ENCODE data around the gene P3H1. TPM values are rescaled to one million over a fixed set of nuclear protein-coding genes. Genes with fewer than 3 reads are reported as not detected.
A peak's percentile ranks its signal among the peaks of the same experiment; 100 is the strongest.

P3H1 gene
- polyA plus RNA-seq, 3 donors = 67.2 to 78.4 (median 68.1) TPM

DNA sequence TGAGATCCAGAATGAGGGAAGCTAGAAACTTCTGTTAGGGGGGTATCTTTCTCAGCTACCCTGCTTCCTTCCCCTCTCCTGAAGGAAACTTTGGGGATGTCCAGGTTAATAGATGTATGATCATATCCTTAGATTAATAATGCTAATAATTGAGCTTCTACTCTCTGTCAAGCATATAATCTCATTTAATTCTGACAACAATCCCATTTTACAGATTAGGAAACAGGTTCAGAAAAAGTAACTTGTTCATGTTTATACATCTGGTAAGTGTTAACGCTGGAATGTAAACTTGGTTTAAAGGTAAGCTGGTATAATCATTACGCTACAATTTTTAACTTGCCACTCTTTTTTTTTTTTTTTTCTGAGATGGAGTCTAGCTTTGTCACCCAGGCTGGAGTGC, 16.3 kb upstream of the P3H1 start:
- no peak for DNase-seq (ENCODE audit: extremely low read depth in 1 of 11, low read depth in 9 of 11, low spot score in 4 of 11)

DNA sequence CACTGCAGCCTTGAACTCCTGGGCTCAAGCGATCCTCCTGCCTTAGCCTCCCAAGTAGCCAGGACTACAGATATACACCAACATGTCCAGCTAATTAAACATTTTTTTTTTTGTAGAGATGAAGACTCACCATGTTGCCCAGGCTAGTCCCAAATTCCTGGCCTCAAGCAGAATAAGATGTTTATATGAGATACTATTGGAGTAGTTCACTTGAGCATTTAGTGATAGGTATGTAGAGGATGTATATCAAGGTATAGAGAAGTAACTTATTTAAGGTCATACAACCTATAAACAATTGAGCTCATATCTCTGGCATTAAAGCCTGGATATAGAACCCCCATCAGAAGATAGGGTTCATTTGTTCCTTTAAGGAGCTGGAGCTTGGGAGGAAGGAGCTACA, 13.3 kb upstream of the P3H1 start:
- DNase-seq (ENCODE audit: extremely low read depth in 1 of 11, low read depth in 9 of 11, low spot score in 4 of 11) = no peak

DNA sequence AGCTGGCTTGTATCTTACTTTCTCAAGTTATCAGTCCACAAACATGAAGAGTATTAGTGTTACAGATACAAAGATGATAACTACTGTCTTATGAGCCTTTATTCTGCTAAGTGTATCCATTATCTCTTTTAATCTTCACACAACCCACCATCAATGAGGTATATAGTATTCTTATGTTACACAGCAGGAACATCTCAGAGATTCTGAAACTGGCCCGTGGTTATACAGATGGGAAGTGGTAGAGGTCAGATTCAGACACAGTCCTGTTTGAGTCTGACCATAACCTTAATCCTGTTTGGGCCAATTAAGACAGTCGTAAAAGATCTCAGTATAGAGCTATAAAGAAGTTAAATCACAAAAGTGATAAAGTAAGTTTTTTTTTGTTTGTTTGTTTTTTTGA, 12.9 kb upstream of the P3H1 start:
- no peak for DNase-seq (ENCODE audit: extremely low read depth in 1 of 11, low read depth in 9 of 11, low spot score in 4 of 11)

DNA sequence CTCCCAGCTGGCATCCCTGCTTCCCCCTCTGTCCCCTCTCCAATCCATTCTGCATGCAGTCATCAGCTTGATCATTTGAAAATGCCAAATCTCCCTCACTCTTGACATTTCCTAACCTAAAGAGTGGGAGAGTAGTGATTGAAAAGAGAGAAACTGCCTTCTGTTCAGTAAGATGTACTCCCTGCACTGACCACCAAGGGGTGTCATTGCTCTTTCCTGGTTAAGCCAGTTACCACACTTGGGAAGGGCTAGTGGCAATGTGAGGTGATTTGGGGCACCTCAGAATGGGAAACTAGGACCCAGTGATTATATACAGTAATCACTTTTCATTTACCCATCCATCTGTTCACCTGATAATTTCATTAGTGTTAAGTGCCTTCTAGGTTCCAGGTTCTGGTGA, 11.0 kb upstream of the P3H1 start:
- no peak for DNase-seq (ENCODE audit: extremely low read depth in 1 of 11, low read depth in 9 of 11, low spot score in 4 of 11)

GRCh38 chr1:42776502-42776901, 9.7 kb upstream of the P3H1 start:
- DNase-seq (ENCODE audit: extremely low read depth in 1 of 11, low read depth in 9 of 11, low spot score in 4 of 11) = no peak

DNA sequence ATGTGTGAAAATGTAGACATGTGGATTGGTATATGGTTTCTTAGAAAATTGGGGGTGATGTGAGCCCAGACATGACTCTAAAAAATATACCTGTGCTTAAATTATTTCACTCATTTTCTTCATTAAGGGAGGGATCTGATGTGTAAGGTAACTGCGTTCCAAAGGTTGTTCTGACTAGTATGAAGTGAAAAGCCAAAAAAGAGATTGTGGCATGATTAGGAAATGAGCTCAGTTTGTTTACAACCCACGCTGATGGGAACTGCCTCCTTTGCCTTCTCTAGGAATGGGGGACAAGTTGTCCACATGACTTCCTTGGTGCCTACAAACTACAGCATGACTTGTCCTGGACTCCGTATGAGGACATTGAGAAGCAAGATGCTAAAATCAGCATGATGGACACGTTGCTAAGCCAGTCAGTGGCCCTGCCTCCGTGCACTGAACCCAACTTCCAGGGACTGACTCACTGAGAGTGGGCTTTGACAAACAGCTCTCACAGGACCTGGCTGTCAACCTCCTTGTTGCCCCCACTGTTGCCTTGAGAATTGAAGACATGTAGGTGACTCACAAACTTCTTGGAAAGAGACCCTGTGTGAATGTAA, 8.2 kb upstream of the P3H1 start:
- DNase-seq (ENCODE audit: extremely low read depth in 1 of 11, low read depth in 9 of 11, low spot score in 4 of 11) = no peak

GRCh38 chr1:42773420-42773819, 6.6 kb upstream of the P3H1 start:
- DNase-seq (ENCODE audit: extremely low read depth in 1 of 11, low read depth in 9 of 11, low spot score in 4 of 11) = no peak

GRCh38 chr1:42769811-42770210, 3.0 kb upstream of the P3H1 start:
- DNase-seq (ENCODE audit: extremely low read depth in 1 of 11, low read depth in 9 of 11, low spot score in 4 of 11) = no peak

DNA sequence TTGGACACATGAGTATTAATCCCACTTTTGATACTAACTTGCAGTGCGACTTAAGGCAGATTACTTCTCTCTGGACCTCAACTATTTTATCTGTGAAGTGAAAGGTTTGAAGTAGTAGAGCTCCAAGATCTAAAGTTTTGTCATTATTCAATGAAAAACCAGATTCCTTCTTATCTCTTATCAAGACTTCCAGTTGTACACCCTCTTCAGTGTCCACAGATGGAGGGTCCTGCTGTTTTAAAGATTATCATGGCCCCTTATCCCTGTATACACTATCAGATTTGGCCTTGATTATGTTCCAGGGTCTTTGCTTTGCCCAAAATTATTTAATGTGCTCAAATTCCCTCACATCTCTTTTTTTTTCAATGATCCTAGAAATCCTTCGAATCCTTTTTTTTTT, 1.3 kb upstream of the P3H1 start:
- DNase-seq (ENCODE audit: extremely low read depth in 1 of 11, low read depth in 9 of 11, low spot score in 4 of 11) = no peak

- DNase-seq (ENCODE audit: extremely low read depth in 1 of 11, low read depth in 9 of 11, low spot score in 4 of 11) = no peak
These were observed 727 bp upstream of the P3H1 start for GRCh38 chr1:42767510-42768000.

DNA sequence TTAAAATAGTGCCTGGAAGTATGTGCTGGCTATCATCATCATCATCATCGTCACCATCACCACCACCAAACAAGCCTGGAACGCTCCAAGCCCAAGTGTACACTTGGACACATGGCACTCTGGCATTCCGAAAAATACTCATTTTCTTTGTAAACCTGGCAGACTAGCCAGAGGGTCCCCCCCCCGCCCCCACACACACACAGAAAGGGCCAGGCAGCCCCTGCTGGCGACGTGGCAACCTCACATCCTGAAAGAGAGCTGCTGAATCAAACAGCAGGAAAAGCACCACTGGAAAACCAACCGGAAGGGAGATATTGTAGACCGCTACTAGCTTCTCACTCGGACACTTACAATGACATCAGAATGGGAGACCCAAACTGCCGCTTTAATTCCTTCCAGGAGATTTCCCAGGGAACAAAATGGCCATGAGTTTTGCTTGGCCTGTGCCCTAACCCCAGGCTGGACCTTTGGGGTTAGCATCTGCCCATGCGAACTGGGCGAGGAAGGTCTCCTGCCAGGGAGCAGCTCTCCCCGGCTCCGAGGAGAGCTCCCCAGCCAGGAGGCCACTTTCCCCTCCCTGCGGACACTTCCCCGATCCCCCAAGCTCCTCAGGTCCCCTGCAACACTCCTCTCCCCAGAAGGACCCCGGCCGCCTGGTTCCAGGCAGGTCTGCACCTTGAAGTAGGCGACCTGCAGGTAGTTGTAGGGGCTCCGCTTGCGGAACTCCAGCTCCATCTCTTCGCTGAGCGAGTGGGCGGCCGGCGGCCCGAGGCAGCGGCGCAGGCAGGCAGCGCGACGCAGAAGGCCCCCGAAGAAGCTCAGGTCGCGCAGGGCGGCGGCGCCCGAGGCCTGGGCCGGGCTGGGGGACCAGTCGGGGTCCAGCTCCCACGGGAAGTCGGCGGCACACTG, 742 bp downstream of the P3H1 start:
- DNase-seq (ENCODE audit: extremely low read depth in 1 of 11, low read depth in 9 of 11, low spot score in 4 of 11) = peak in 6 of 11 donors; percentile 52 to 79 (median 68)

- no peak for DNase-seq (ENCODE audit: extremely low read depth in 1 of 11, low read depth in 9 of 11, low spot score in 4 of 11)
These were observed 1.6 kb downstream of the P3H1 start for GRCh38 chr1:42765269-42765668.

- no peak for DNase-seq (ENCODE audit: extremely low read depth in 1 of 11, low read depth in 9 of 11, low spot score in 4 of 11)
These were observed 4.6 kb downstream of the P3H1 start for GRCh38 chr1:42762269-42762668.

DNA sequence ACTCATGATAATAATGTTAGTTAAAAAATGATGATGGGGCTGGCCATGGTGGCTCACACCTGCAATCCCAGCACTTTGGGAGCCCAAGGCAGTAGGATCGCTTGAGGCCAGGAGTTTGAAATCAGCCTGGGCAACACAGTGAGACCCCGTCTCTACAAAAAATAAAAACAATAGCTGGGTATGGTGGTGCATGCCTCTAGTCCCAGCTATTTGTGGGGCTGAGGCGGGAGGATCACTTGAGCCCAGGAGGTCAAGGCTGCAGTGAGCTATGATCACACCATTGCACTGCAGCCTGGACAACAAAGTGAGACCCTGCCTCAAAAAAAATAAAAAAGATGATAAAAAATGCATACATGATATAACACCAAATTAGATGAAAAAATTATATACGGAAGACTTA, 5.3 kb downstream of the P3H1 start:
- DNase-seq (ENCODE audit: extremely low read depth in 1 of 11, low read depth in 9 of 11, low spot score in 4 of 11) = no peak

- no peak for DNase-seq (ENCODE audit: extremely low read depth in 1 of 11, low read depth in 9 of 11, low spot score in 4 of 11)
These were observed 7.7 kb downstream of the P3H1 start for GRCh38 chr1:42759114-42759513.

DNA sequence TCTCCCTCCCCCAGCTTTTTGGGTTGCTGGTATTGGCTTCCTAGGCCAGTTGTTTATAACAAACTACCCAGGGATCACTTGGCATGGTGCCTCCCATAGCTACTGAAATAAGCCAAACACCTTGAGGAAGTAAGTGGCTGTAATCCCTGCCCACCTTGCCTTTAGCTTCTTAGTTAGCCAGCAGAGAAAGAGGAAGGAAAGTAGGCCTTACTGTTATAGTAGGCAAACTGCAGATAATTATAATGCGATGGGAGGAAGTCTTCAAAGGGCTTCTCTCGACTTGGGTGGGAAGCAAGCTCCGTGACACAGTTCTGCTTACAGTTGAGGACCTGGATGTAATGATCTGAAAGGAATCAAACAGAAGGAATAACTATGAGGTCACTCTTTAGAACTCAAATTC, 8.2 kb downstream of the P3H1 start:
- DNase-seq (ENCODE audit: extremely low read depth in 1 of 11, low read depth in 9 of 11, low spot score in 4 of 11) = no peak

DNA sequence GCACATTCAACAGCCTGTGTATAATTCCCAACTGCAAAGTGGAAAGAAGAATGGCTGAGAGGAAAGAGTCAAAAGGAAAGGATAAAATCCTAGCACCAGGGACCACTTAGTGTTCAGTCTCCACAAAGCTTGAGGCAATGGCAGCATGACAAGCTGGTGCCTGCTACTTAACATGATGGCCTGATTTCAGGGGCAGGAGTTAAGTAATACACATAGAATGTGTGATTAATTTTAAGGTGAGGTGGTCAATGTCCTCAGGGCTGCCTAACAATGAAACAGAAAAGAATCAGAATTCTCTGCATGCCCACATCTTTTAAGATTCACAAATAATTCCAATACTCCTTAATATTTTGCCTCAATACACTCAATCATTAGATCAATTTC, 8.9 kb downstream of the P3H1 start:
- DNase-seq (ENCODE audit: extremely low read depth in 1 of 11, low read depth in 9 of 11, low spot score in 4 of 11) = no peak

GRCh38 chr1:42756956-42757891, 9.6 kb downstream of the P3H1 start:
- peak in 1 of 11 donors; percentile 57 for DNase-seq (ENCODE audit: extremely low read depth in 1 of 11, low read depth in 9 of 11, low spot score in 4 of 11)

DNA sequence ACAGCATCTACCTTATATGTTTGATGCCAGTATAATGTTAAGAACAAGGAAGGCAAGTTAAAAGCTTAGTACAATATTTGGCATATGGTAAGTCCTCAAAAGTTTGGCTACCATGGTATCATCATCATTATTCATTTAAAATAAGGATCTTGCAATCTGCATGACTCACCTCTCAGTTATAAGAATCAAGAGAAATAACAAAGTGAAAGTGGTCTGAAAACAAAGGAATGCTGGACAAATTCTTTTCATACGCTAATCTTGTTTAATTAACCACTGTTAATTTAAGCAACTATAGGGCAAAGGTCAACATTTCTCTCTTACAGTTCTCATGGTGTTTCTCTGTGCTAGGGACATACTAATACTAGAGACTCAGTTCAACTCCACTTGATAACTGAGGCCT, 13.8 kb downstream of the P3H1 start:
- DNase-seq (ENCODE audit: extremely low read depth in 1 of 11, low read depth in 9 of 11, low spot score in 4 of 11) = no peak

- no peak for DNase-seq (ENCODE audit: extremely low read depth in 1 of 11, low read depth in 9 of 11, low spot score in 4 of 11)
These were observed 14.5 kb downstream of the P3H1 start for GRCh38 chr1:42752284-42752683.
